ENCODE measurements around the gene GPR3.

Gene GPR3

GRCh38 chr1:27359822-27360158 lies 32.6 kb upstream of the GPR3 start:
- DNase-seq, result no peak

DNA sequence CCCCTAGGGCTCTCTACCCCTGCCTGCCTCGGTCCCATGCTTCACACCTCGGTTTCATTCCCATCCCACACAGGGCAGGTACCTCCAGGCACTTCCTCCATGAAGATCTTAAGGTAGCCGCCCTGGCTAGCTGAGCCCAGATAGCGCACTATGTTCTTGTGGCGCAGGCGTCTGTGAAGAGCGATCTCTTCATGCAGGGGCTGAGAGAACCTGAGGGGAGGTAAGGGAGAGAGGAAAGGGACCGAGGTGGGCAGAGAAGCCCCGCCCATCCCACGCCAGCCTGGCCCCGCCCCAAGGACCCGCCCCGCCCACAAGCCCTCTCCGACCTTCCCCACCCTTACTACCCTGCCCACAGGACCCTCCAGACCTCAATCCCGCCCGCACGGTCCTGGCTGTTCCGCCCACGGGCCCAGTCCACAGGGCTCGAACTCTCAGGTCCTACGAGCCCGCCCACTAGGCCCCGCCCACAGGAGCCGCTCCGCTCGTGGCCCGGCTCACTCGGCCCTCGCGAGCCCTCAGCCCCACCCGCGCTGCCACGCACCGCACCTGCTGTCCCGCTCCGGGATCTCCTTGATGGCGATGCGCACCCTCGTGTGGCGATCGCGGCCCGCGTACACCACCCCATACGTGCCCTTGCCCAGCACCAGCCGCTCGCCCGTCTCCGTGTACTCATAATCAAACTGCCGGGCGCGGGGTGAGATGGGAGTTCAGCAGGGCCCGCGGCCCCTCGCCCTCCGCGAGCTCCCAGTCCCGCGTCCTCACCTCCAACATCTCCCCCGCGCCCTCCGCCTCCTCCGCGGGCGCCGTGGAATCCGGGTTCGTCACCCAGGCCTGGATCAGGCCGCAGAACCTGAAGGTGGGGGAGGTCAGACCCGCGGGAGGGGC lies 32.0 kb upstream of the GPR3 start:
- peak; percentile 49 for DNase-seq

DNA sequence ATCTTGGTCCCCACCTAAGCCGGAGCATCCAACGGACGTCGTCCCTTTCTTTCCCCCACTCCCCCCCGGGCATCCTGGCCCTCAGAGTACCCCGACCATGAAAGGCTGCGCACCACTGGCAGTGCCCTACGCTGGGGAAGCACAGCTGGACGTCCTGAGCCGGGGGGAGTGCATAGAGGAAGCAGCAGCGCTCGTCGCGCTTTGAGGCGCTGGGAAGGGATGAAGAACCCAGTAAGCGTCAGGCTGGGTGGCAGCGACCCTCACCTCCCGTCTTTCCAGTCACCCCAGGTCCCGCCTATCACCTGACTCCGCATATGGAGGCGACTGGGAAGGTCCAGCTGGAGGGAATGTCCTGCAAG lies 31.4 kb upstream of the GPR3 start:
- DNase-seq, result no peak

DNA sequence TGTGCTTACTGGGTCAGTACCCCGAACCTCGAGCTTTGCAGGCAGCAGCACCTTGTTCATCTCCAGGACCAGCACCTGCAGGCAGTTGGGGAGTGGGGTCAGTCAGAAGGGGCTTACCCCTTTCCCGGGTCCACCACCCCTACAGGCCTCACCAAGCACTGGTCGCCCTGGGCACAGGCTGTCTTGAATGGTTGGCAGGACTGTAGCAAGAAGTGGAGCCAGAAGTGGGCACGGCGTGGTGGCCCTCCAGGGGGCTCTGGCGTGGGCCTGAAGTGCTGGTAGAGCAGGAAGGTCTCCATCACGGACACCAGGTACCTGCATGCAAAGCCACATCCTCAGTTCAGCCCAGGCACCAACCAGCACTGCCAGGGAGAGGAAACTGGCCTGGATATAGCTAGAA lies 30.9 kb upstream of the GPR3 start:
- DNase-seq, result no peak

DNA sequence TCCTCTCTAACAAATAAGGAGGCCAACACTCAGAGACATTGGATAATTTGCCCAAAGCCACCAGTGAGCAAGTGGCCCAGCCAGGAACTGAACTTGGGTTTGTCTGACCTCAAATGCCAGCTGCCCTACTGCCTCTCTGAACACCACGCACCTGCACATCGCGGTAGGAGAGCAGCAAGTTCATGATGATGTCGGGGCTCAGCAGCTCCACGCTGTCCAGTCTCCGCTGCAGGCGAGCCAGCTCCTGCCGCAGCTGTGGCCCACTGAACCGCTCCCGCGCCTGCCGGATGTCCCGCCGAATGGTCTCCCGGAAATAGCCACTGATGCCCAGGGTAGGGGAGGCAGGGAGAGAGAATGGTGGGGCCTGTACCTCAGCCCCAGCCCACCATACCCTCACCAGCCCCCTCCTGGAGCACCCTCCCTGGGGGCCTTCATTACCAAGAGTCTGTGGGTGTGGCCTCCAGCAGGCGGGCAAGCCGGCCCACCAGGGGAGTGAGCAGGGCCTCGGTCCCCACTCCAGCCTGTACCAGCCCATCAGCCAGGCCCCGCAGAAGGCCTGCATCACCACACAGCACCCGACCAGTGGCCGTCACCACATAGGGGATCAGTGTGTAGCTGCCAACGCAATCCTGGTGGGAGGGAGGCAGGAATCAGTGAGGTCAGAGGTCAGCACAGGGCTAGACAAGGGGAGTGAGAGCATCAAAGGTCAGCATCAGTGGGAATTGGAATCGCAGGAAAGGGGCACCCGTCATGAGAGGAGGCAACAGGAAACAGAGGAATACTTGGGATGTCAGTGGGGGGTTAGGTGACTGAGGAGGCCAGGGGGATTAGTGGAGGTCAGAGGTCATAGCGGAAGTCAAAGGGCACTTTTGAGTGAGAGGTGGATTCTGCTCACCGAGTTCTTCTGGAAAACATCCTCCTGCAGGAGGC lies 28.4 kb upstream of the GPR3 start:
- DNase-seq, result no peak

- DNase-seq, result no peak
Measured at GRCh38 chr1:27364696-27365371, 27.6 kb upstream of the GPR3 start.

- peak; percentile 71 for DNase-seq
Measured at GRCh38 chr1:27365372-27366112, 26.9 kb upstream of the GPR3 start.

DNA sequence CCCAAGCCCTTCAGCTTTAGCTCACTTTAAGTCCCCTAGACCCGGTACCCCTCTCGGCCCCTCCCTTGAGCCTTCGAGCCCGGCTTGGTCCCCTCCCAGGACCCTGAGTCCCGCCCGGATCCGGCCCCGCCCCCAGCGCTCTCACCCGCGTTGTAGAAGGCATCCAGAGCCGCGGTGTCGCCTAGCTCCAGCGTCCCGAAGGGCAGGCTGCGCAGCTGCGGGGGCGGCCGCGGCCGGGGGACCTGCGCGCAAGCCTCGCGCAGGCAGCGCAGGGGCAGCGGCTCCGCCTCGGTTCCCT lies 26.4 kb upstream of the GPR3 start:
- DNase-seq, result peak; percentile 73

DNA sequence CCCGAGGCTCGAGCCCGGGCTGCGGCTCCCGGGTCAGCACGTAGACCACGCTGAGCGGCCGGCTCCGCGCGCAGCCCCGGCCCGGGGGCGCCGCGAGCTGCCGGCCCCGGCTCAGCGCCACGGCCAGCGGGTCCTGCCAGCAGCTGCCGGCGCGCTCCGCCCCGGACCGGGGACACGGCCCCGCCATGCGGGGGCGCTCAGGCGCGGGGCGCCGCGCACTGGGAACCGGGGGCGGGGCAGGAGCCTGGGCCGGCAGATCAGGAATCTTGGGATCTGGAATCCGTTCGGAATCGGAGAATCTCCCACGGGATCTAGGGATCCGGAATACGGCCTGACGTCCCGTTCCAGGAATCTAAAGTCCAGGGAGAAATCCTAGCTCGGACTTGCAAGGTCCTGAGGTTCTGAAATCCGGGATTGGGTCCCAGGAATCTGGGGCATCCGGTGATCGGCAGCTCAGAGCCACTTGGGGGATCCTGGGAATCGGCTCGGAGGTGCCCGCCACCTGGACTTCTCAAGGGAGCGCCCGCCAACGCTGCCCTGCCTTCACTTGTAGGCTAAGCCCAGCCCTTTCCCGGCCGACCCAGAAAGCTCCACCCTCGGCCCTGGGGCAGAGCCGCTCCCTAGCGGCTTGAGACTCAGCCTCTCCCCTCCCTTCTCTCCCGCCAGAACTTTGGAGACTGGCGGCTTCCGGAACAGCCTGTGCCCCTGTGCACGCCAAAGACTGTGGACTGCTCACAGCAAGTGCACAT lies 25.8 kb upstream of the GPR3 start, which contains the start of gene MAP3K6:
Gene MAP3K6, minus strand, starts transcription at position 551 of the 749 bp plus-strand sequence. Its CDS starts 364 bp downstream, at position 187.
- peak; percentile 32 for DNase-seq

DNA sequence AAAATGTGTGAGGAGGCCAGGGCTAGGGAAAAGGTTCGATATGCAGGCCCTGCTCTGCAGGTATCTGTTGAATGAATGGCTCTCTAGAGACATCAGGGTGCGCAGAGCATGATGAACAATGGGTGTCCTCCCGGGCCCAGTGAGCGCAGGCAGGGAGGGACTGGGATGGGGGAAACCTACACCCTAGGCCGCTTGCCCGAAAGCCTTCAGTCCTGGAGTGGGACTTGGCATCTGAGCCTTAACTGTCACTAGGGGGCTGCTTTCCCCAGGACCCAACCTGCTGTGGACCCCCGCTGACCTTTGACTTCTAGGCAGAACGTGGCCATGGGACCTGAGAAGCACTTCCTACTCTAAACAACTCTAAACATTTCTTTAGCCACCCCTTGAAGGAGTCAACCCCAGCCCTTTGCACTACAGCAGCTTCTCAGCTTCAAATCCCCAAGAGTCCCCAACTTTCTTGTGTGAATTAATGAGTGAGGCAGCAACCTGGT lies 25.2 kb upstream of the GPR3 start:
- no peak for DNase-seq

DNA sequence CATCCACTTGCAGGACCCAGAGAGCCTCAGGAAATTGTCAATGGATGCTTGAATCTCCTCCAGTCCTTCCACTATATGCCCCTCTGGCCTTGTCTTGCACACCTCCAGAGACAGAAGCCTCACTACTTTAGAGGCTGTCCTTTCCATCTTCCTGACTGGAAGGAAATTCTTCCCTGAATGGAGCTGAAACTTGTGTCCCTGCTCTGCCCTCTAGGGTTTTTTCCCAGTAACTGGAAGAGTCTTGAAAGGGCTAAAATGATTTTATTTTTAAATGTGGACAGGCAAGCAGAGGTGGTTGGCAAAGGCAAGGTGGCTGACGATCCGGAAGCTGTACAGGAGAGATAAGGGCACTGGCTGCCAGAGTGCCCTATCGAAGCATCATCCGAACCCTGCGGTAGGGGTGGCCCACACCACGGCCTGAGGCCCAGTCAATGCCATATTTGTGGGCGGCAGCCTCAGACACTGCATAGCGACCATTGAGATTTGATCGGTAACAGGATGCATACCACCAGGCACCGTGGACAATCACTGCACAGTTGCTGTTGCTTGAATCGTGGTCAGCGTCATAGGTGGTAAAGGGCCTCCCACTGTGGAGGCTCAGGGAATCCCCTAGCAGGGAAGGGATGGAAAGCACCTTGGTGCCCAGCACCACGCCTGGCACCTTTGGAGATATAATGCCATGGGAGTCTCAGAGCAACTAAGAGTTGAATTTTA lies 23.4 kb upstream of the GPR3 start:
- no peak for DNase-seq

DNA sequence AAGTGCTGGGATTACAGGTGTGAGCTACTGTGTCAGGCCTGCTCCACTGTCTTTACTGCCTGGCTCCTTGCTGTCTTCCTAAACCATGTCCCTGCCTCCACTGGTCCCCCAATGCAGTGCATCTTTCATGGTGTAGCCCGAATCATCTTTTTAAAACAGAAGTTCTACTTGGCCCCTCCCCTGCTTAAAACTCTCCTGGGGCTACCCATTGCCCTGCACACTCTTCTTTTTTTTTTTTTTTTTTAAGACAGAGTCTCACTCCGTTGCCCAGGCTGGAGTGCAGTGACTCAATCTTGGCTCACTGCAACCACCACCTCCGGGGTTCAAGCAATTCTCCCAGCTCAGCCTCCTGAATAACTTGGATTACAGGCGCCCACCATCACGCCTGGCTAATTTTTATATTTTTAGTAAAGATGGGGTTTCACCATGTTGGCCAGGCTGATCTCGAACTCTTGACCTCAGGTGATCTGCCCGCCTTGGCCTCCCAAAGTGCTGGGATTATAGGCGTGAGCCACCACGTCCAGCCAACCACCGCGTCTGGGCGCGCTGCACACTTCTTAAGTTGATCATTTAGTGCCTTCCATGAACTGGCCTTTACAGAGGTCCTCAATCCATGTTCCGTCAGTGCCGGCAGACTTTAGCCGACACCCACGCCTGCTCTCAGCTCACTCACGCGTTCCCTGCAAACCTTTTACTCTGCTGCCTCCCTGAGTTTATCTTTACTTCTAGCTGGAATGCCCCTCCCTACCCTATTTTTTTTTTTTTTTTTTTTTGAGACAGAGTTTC lies 20.2 kb upstream of the GPR3 start:
- no peak for DNase-seq

DNA sequence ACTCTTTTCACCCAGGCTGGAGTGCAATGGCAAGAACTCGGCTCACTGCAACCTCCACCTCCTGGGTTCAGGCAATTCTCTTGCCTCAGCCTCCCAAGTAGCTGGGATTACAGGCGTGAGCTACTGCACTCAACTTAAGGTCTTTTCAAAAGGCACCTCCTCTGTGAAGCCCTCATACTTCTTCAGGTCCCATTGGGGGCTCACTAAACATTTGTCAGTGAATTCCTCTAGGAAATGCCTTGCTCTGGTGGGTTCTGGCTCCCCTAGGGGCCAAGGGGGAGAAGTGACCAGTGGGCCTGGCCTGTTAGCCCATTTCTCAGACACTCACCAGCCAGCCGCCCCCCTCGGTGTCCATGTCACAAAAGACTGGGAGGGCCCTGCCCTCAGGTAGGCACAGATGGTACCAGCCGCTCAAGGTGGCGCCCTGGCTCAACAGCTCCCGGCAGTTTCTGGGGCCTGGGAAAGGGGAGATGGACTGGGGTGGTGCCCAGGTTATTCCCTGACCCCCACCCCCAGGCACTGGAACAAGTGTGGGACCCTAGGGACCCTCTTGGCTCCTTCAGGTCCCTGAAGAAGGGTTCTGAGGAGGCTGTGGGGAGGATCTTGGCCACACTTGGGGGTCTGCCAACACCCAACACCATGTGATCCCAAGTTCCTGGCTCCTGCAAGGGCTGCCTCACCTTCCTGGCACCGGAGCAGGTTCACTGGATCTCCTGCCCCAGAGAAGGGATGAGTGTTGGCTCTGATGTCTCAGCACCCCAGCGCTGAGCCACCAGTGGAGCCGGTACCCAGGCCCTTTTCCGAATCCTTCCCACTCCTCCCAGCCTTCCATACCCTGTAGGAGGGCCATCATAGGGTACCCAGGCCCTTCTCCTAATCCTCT lies 19.4 kb upstream of the GPR3 start:
- no peak for DNase-seq

GRCh38 chr1:27374362-27375086 lies 17.9 kb upstream of the GPR3 start, which contains the start of gene FCN3:
Gene FCN3, minus strand, starts transcription at chr1:27374824. Its CDS starts 6 bp downstream, at chr1:27374818.
- DNase-seq, result no peak

- DNase-seq, result no peak
Measured at GRCh38 chr1:27377760-27378495, 14.5 kb upstream of the GPR3 start.

- DNase-seq, result no peak
Measured at GRCh38 chr1:27379564-27380122, 12.8 kb upstream of the GPR3 start.

DNA sequence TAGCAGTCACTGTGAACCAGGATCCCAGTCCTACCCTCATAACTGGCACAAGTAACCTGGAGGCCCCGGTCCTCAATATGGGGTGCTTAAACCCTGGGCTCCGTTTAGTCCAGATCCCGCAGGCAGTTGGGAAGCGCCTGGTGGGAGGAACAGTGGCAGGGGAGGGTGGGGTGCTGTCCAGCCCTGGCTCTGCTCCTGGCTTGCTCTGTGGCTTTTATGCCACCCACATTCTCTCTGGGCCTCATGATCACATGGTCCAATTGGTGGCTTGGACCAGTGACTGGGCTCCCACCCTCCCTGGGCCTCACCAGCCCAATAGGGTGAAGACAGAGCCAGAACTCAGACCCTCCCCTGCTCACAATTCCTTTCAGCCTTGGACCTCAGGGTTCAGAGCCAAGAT lies 12.2 kb upstream of the GPR3 start:
- no peak for DNase-seq
